Ascending aorta (tissue), 2 donors: ENCODE results near the gene SMIM35. TPM values are rescaled to one million over a fixed set of nuclear protein-coding genes. Genes with fewer than 3 reads are reported as not detected.

Experiments used
- DNase-seq, 2 donors: peaks; one replicate each; pipeline ENCODE4 v3.0.0-alpha.2; 2019; ENCODE audit warnings: low spot score in 2 of 2
- H3K27ac ChIP-seq, 2 donors: fragments of 200-600 bp; sonication (generic); one replicate each; pipeline ENCODE4 v1.5.1; 2016 to 2017; ENCODE audit warnings: mild to moderate bottlenecking in 1 of 2
- H3K27me3 ChIP-seq: fragments of 200-600 bp; sonication (generic); one replicate; pipeline ENCODE4 v1.5.1; 2017
- H3K36me3 ChIP-seq, 2 donors: fragments of 200-600 bp; sonication (generic); one replicate each; pipeline ENCODE4 v1.5.1; 2016
- H3K4me1 ChIP-seq, 2 donors: fragments of 200-600 bp; sonication (generic); one replicate each; pipeline ENCODE4 v1.5.1; 2016 to 2017; ENCODE audit warnings: mild to moderate bottlenecking in 1 of 2
- H3K4me3 ChIP-seq, 2 donors: fragments of 200-600 bp; sonication (generic); one replicate each; pipeline ENCODE4 v1.5.1; 2016 to 2017; ENCODE audit warnings: mild to moderate bottlenecking in 1 of 2
- H3K9me3 ChIP-seq, 2 donors: fragments of 200-600 bp; sonication (generic); one replicate each; pipeline ENCODE4 v1.5.1; 2016
- CTCF ChIP-seq, 3 experiments: fragments of 200-600 bp in 2 of 3; fragments of 450-650 bp in 1 of 3; sonication (generic) in 2 of 3; IDR thresholded peaks; one replicate each; pipeline ENCODE4 v1.5.1; 2016 to 2019; ENCODE audit warnings: antibody characterized with exemption in 3 of 3, mild to moderate bottlenecking in 1 of 3, moderate library complexity in 1 of 3
- intact Hi-C: fragments of 100-400 bp; cut with DNase I; formaldehyde crosslinking; loops from one replicate; pipeline ENCODE4 v1.15.1; 2023
- total RNA-seq: library from RNA; depleted of rRNA; stranded (reverse); fragments of >200 nt; gene quantifications from one replicate; pipeline ENCODE4 v1.1.0, GENCODE V29; 2016

The SMIM35 gene
- total RNA-seq, 1 donor from 2014 or later, result not detected

GRCh38 chr11:118042141-118042540 is 44.6 kb downstream of the SMIM35 start:
- no peak for DNase-seq
- intact Hi-C loops, result no loop called here
- Histone ChIP-seq H3K36me3 (no peaks in the 10 kb centered on the region), H3K27me3 (no peaks in the 10 kb centered on the region), H3K4me1 (no peaks in the 10 kb centered on the region), H3K4me3 (no peak overlapping the region), H3K27ac (no peak overlapping the region), H3K9me3 (no peaks in the 10 kb centered on the region)
- TF ChIP-seq CTCF (IDR thresholded peaks at IDR 0.05), result no peak

- intact Hi-C loops, result no loop called here
- TF ChIP-seq CTCF (IDR thresholded peaks at IDR 0.05), result no peak
Measured at GRCh38 chr11:118033443-118033842, 53.3 kb downstream of the SMIM35 start.

GRCh38 chr11:118028626-118029025 is 58.1 kb downstream of the SMIM35 start:
- peaks cover 0 to 2% of the 10 kb centered on the region in 2 donors for H3K9me3 ChIP-seq
- H3K4me3 ChIP-seq, result no peak overlapping the region
- no peaks in the 10 kb centered on the region for H3K36me3 ChIP-seq
- no peak overlapping the region for H3K27ac ChIP-seq
- no peak for DNase-seq
- no peaks in the 10 kb centered on the region for H3K27me3 ChIP-seq
- TF ChIP-seq CTCF (IDR thresholded peaks at IDR 0.05), result no peak
- intact Hi-C loops, result no loop called here
- no peaks in the 10 kb centered on the region for H3K4me1 ChIP-seq

More at GRCh38 chr11:118033443-118033842, 53.3 kb downstream of the SMIM35 start:
- no peaks in the 10 kb centered on the region for H3K36me3 ChIP-seq
- no peak for DNase-seq
- H3K9me3 ChIP-seq, result no peaks in the 10 kb centered on the region
- no peaks in the 10 kb centered on the region for H3K27me3 ChIP-seq
- no peak overlapping the region for H3K27ac ChIP-seq
- H3K4me3 ChIP-seq, result no peak overlapping the region
- H3K4me1 ChIP-seq, result no peaks in the 10 kb centered on the region

GRCh38 chr11:118027694-118028093 is 59.1 kb downstream of the SMIM35 start:
- no peak overlapping the region for H3K4me3 ChIP-seq
- H3K36me3 ChIP-seq, result no peaks in the 10 kb centered on the region
- peaks cover 0 to 2% of the 10 kb centered on the region in 2 donors for H3K9me3 ChIP-seq
- no peak for TF ChIP-seq CTCF (IDR thresholded peaks at IDR 0.05)
- H3K27ac ChIP-seq, result no peak overlapping the region
- H3K4me1 ChIP-seq, result no peaks in the 10 kb centered on the region
- no peak for DNase-seq
- intact Hi-C loops, result no loop called here
- H3K27me3 ChIP-seq, result no peaks in the 10 kb centered on the region

GRCh38 chr11:118021146-118021545 is 65.6 kb downstream of the SMIM35 start:
- no peaks in the 10 kb centered on the region for H3K27me3 ChIP-seq
- no peaks in the 10 kb centered on the region for H3K9me3 ChIP-seq
- H3K4me1 ChIP-seq, result no peaks in the 10 kb centered on the region
- H3K36me3 ChIP-seq, result no peaks in the 10 kb centered on the region
- TF ChIP-seq CTCF (IDR thresholded peaks at IDR 0.05), result no peak
- H3K27ac ChIP-seq, result no peak overlapping the region
- no peak overlapping the region for H3K4me3 ChIP-seq
- intact Hi-C loops, result no loop called here
- DNase-seq, result no peak

GRCh38 chr11:118018401-118018800 is 68.4 kb downstream of the SMIM35 start:
- no peak for DNase-seq
- H3K9me3 ChIP-seq, result no peaks in the 10 kb centered on the region
- intact Hi-C loops, result no loop called here
- no peaks in the 10 kb centered on the region for H3K27me3 ChIP-seq
- no peak overlapping the region for H3K27ac ChIP-seq
- H3K4me3 ChIP-seq, result no peak overlapping the region
- no peaks in the 10 kb centered on the region for H3K4me1 ChIP-seq
- H3K36me3 ChIP-seq, result no peaks in the 10 kb centered on the region
- no peak for TF ChIP-seq CTCF (IDR thresholded peaks at IDR 0.05)
